GM18858 (cell line): Measurements from ENCODE around the gene WDTC1.
"Not testable (repeated sequence)": the region's sequence is repeated elsewhere in the genome, so short reads cannot be mapped to it uniquely, and the experiment has no call there.

Experiments used
- ATAC-seq: cut with Tn5 transposase; IDR thresholded peaks from one replicate; pipeline ENCODE4 v1.9.1; 2021; ENCODE audit not compliant: unreplicated experiment

The WDTC1 gene

GRCh38 chr1:27234049-27234882 lies at the start of gene WDTC1:
Gene WDTC1 (plus strand): TSS chr1:27234632. CDS start chr1:27261055, 26,423 bp downstream.
- peak; percentile 85 for ATAC-seq

- ATAC-seq = not testable (repeated sequence)
These were observed 49.8 kb upstream of the WDTC1 start for GRCh38 chr1:27184665-27185064.

- ATAC-seq = no peak
These were observed 42.3 kb upstream of the WDTC1 start for GRCh38 chr1:27192039-27192529.

GRCh38 chr1:27193194-27193593 lies 41.2 kb upstream of the WDTC1 start:
- ATAC-seq = no peak

- ATAC-seq = no peak
These were observed 33.1 kb upstream of the WDTC1 start for GRCh38 chr1:27201295-27201694.

- no peak for ATAC-seq
These were observed 30.5 kb upstream of the WDTC1 start for GRCh38 chr1:27203946-27204345.

GRCh38 chr1:27207238-27207637 lies 27.2 kb upstream of the WDTC1 start:
- not testable (repeated sequence) for ATAC-seq

- not testable (repeated sequence) for ATAC-seq
These were observed 26.1 kb upstream of the WDTC1 start for GRCh38 chr1:27208143-27208850.

GRCh38 chr1:27216466-27216865 lies 18.0 kb upstream of the WDTC1 start:
- no peak for ATAC-seq

- ATAC-seq = no peak
These were observed 17.0 kb upstream of the WDTC1 start for GRCh38 chr1:27217401-27217800.

- no peak for ATAC-seq
These were observed 15.7 kb upstream of the WDTC1 start for GRCh38 chr1:27218736-27219135.

GRCh38 chr1:27220096-27220495 lies 14.3 kb upstream of the WDTC1 start:
- ATAC-seq = no peak

GRCh38 chr1:27220702-27221497 lies 13.5 kb upstream of the WDTC1 start:
- ATAC-seq = not testable (repeated sequence)

- no peak for ATAC-seq
These were observed 8.8 kb upstream of the WDTC1 start for GRCh38 chr1:27225621-27226020.

- ATAC-seq = no peak
These were observed 6.7 kb upstream of the WDTC1 start for GRCh38 chr1:27227765-27228164.

- ATAC-seq = no peak
These were observed 774 bp upstream of the WDTC1 start for GRCh38 chr1:27233667-27234048.

- ATAC-seq = no peak
These were observed 1.4 kb downstream of the WDTC1 start for GRCh38 chr1:27235827-27236226.

GRCh38 chr1:27237112-27237511 lies 2.7 kb downstream of the WDTC1 start:
- no peak for ATAC-seq

GRCh38 chr1:27238032-27238431 lies 3.6 kb downstream of the WDTC1 start:
- ATAC-seq = no peak

GRCh38 chr1:27241677-27242076 lies 7.2 kb downstream of the WDTC1 start:
- no peak for ATAC-seq

- ATAC-seq = not testable (repeated sequence)
These were observed 9.2 kb downstream of the WDTC1 start for GRCh38 chr1:27243665-27244064.
